Measurements from ENCODE around the gene METAP2. TPM values are rescaled to one million over a fixed set of nuclear protein-coding genes. Genes with fewer than 3 reads are reported as not detected.
"Not testable (repeated sequence)": the region's sequence is repeated elsewhere in the genome, so short reads cannot be mapped to it uniquely, and the experiment has no call there.

The METAP2 gene
- total RNA-seq, 3 donors from 2014 or later (not counting 1 experiment from before 2014, with no cell fraction given) = 45.6 to 56.1 (median 45.8) TPM

- H3K4me3 Mint-ChIP-seq = no peak overlapping the region
- ATAC-seq = no peak
- H3K36me3 ChIP-seq (ENCODE audit: control insufficient read depth, insufficient read depth, low read length) = no peaks in the 10 kb centered on the region
- H3K9me3 ChIP-seq (ENCODE audit: control insufficient read depth, insufficient read depth, low read length) = no peaks in the 10 kb centered on the region
- no peaks in the 10 kb centered on the region for H3K27me3 ChIP-seq (ENCODE audit: control insufficient read depth, insufficient read depth, low read length)
- no peaks in the 10 kb centered on the region for H3K4me1 ChIP-seq (ENCODE audit: control insufficient read depth, insufficient read depth, low read length)
- H3K9me3 Mint-ChIP-seq = peaks cover 0 to 2% of the 10 kb centered on the region in 2 donors
- no peaks in the 10 kb centered on the region for H3K4me1 Mint-ChIP-seq
- H3K27me3 Mint-ChIP-seq (ENCODE audit: low read depth in 2 of 2) = peaks cover 19 to 22% of the 10 kb centered on the region in 2 donors
- H3K4me3 ChIP-seq (ENCODE audit: low read length) = no peak overlapping the region
- H3K36me3 Mint-ChIP-seq = no peaks in the 10 kb centered on the region
- no peak for DNase-seq
- intact Hi-C loops (cut with micrococcal nuclease) = no loop called here
- H3K27ac ChIP-seq (ENCODE audit: low read length) = no peak overlapping the region
- no peak for TF ChIP-seq CTCF (IDR thresholded peaks at IDR 0.05)
- whole genome bisulfite sequencing (ENCODE audit: insufficient coverage) = 86% methylated on average over 3 of the region's 3 CpGs
- no peak overlapping the region for H3K27ac Mint-ChIP-seq
These were observed 33.6 kb upstream of the METAP2 start for GRCh38 chr12:95440401-95440800.

GRCh38 chr12:95443459-95443858, 30.5 kb upstream of the METAP2 start:
- peaks cover 19% of the 10 kb centered on the region for H3K27me3 ChIP-seq (ENCODE audit: control insufficient read depth, insufficient read depth, low read length)
- no peaks in the 10 kb centered on the region for H3K9me3 ChIP-seq (ENCODE audit: control insufficient read depth, insufficient read depth, low read length)
- Mint-ChIP-seq H3K27ac (no peak overlapping the region), H3K9me3 (peaks cover 0 to 2% of the 10 kb centered on the region in 2 donors), H3K36me3 (no peaks in the 10 kb centered on the region), H3K27me3 (ENCODE audit: low read depth in 2 of 2) (peaks cover 32 to 36% of the 10 kb centered on the region in 2 donors), H3K4me3 (no peak overlapping the region), H3K4me1 (no peaks in the 10 kb centered on the region)
- DNase-seq (no peak), ATAC-seq (no peak)
- no peak overlapping the region for H3K27ac ChIP-seq (ENCODE audit: low read length)
- no peak for TF ChIP-seq CTCF (IDR thresholded peaks at IDR 0.05)
- 100% methylated on average over 1 of the region's 2 CpGs for WGBS (ENCODE audit: insufficient coverage)
- H3K4me1 ChIP-seq (ENCODE audit: control insufficient read depth, insufficient read depth, low read length) = no peaks in the 10 kb centered on the region
- intact Hi-C loops (cut with micrococcal nuclease) = no loop called here
- no peak overlapping the region for H3K4me3 ChIP-seq (ENCODE audit: low read length)
- H3K36me3 ChIP-seq (ENCODE audit: control insufficient read depth, insufficient read depth, low read length) = no peaks in the 10 kb centered on the region

- H3K9me3 Mint-ChIP-seq; H3K36me3 Mint-ChIP-seq; H3K4me1 ChIP-seq (ENCODE audit: control insufficient read depth, insufficient read depth, low read length); H3K27ac Mint-ChIP-seq; H3K4me3 ChIP-seq (ENCODE audit: low read length); H3K9me3 ChIP-seq (ENCODE audit: control insufficient read depth, insufficient read depth, low read length); H3K4me3 Mint-ChIP-seq; DNase-seq; H3K27ac ChIP-seq (ENCODE audit: low read length); H3K36me3 ChIP-seq (ENCODE audit: control insufficient read depth, insufficient read depth, low read length); intact Hi-C loops (cut with micrococcal nuclease); H3K4me1 Mint-ChIP-seq; ATAC-seq: not testable (repeated sequence)
- WGBS (ENCODE audit: insufficient coverage) = 79% methylated on average over 3 of the region's 4 CpGs
- peaks cover 39 to 42% of the 10 kb centered on the region in 2 donors for H3K27me3 Mint-ChIP-seq (ENCODE audit: low read depth in 2 of 2)
- H3K27me3 ChIP-seq (ENCODE audit: control insufficient read depth, insufficient read depth, low read length) = peaks cover 19% of the 10 kb centered on the region
These were observed 28.9 kb upstream of the METAP2 start for GRCh38 chr12:95445099-95445498.

GRCh38 chr12:95445884-95446505, 28.0 kb upstream of the METAP2 start:
- Histone ChIP-seq H3K4me3 (ENCODE audit: low read length) (no peak overlapping the region), H3K9me3 (ENCODE audit: control insufficient read depth, insufficient read depth, low read length) (no peaks in the 10 kb centered on the region), H3K36me3 (ENCODE audit: control insufficient read depth, insufficient read depth, low read length) (no peaks in the 10 kb centered on the region), H3K27ac (ENCODE audit: low read length) (no peak overlapping the region), H3K27me3 (ENCODE audit: control insufficient read depth, insufficient read depth, low read length) (peaks cover 19% of the 10 kb centered on the region), H3K4me1 (ENCODE audit: control insufficient read depth, insufficient read depth, low read length) (no peaks in the 10 kb centered on the region)
- DNase-seq (no peak), ATAC-seq (no peak)
- WGBS (ENCODE audit: insufficient coverage) = 84% methylated on average over 8 of the region's 8 CpGs
- H3K36me3 Mint-ChIP-seq = no peaks in the 10 kb centered on the region
- no peak overlapping the region for H3K27ac Mint-ChIP-seq
- no peak overlapping the region for H3K4me3 Mint-ChIP-seq
- no peak for TF ChIP-seq CTCF (IDR thresholded peaks at IDR 0.05)
- intact Hi-C loops (cut with micrococcal nuclease) = no loop called here
- H3K4me1 Mint-ChIP-seq = no peaks in the 10 kb centered on the region
- H3K9me3 Mint-ChIP-seq = peaks cover 0 to 2% of the 10 kb centered on the region in 2 donors
- H3K27me3 Mint-ChIP-seq (ENCODE audit: low read depth in 2 of 2) = peaks cover 46 to 48% of the 10 kb centered on the region in 2 donors
